Uterus (tissue), 2 donors: Measurements from ENCODE around the gene COL5A1.

Source experiments
- CTCF ChIP-seq, 4 experiments: fragments of 200-600 bp in 2 of 4; fragments of 450-650 bp in 2 of 4; sonication (generic) in 2 of 4; IDR thresholded peaks; one replicate each; pipeline ENCODE4 v1.5.1; 2016 to 2019; ENCODE audit warnings: antibody characterized with exemption in 4 of 4, mild to moderate bottlenecking in 2 of 4, moderate library complexity in 1 of 4
- POLR2A ChIP-seq, 2 donors: fragments of 450-650 bp; IDR thresholded peaks; one replicate each; pipeline ENCODE4 v1.6.1; 2016; ENCODE audit warnings: antibody characterized with exemption in 2 of 2, mild to moderate bottlenecking in 1 of 2, moderate library complexity in 1 of 2

- TF ChIP-seq CTCF (IDR thresholded peaks at IDR 0.05) (no peak), POLR2A (IDR thresholded peaks at IDR 0.05) (no peak)
These were observed 193.4 kb downstream of the COL5A1 start for GRCh38 chr9:134834957-134835419.
